ENCODE results near the gene EEPD1. TPM values are rescaled to one million over a fixed set of nuclear protein-coding genes. Genes with fewer than 3 reads are reported as not detected.
A peak's percentile ranks its signal among the peaks of the same experiment; 100 is the strongest.

EEPD1 gene
- total RNA-seq, 1 experiment from 2014 or later, result 48.0 TPM

DNA sequence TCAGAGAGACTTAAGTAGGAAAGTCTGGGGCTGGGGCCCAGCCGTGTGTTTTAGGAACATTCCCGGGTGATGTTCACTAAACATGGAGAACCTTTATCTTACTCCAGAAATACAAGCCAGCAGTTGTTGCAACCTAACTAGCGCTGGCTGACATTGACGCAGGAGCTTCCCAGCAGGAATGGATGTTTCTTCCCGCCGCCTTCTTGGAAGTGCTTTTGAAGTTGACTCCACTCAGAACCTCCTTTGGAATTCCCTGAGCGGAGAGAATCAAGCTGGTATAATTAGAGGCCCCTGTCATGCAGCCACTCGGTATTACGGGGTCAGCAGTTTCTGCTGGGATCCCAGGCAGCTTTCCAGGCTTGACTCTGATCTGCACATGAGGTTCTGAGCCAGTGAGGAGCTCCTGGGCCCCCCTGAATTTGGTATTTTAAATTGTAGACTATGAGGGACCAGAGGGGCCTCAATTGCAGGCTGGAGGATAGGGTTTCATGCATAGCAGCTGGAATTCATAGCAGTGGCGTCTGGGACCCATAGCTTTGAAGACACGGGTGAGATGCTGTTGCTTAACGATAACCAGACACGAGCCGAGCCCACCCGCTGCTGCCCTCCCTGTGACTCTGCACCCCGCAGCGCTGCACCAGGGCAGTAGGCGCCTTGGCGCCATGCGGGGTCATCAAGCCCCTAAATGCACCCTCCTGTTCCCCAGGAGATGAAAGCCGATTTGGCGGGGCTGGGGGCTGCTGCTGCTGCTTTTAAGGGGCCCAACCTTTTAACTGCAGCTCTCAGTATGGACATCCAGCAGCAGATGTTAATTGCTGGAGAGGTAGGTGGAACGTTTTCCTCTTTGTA is 61.8 kb downstream of the EEPD1 start:
- H3K9me3 ChIP-seq (ENCODE audit: control insufficient read depth, insufficient read depth, low read depth, low read length), result no peaks in the 10 kb centered on the region
- H3K36me3 ChIP-seq (ENCODE audit: control insufficient read depth, insufficient read depth, low read length), result no peaks in the 10 kb centered on the region
- TF ChIP-seq, protein P1, sequence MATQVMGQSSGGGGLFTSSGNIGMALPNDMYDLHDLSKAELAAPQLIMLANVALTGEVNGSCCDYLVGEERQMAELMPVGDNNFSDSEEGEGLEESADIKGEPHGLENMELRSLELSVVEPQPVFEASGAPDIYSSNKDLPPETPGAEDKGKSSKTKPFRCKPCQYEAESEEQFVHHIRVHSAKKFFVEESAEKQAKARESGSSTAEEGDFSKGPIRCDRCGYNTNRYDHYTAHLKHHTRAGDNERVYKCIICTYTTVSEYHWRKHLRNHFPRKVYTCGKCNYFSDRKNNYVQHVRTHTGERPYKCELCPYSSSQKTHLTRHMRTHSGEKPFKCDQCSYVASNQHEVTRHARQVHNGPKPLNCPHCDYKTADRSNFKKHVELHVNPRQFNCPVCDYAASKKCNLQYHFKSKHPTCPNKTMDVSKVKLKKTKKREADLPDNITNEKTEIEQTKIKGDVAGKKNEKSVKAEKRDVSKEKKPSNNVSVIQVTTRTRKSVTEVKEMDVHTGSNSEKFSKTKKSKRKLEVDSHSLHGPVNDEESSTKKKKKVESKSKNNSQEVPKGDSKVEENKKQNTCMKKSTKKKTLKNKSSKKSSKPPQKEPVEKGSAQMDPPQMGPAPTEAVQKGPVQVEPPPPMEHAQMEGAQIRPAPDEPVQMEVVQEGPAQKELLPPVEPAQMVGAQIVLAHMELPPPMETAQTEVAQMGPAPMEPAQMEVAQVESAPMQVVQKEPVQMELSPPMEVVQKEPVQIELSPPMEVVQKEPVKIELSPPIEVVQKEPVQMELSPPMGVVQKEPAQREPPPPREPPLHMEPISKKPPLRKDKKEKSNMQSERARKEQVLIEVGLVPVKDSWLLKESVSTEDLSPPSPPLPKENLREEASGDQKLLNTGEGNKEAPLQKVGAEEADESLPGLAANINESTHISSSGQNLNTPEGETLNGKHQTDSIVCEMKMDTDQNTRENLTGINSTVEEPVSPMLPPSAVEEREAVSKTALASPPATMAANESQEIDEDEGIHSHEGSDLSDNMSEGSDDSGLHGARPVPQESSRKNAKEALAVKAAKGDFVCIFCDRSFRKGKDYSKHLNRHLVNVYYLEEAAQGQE (IDR thresholded peaks at IDR 0.05; ENCODE audit: insufficient read depth in 1 of 2, low read depth in 2 of 2, low read length in 1 of 2), result no peak
- no peak for TF ChIP-seq POLR2AphosphoS5 (IDR thresholded peaks at IDR 0.05; ENCODE audit: low read depth, low read length)
- TF ChIP-seq TCF7L2 (IDR thresholded peaks at IDR 0.05; ENCODE audit: low read depth, low read length), result no peak
- TF ChIP-seq, protein P2, sequence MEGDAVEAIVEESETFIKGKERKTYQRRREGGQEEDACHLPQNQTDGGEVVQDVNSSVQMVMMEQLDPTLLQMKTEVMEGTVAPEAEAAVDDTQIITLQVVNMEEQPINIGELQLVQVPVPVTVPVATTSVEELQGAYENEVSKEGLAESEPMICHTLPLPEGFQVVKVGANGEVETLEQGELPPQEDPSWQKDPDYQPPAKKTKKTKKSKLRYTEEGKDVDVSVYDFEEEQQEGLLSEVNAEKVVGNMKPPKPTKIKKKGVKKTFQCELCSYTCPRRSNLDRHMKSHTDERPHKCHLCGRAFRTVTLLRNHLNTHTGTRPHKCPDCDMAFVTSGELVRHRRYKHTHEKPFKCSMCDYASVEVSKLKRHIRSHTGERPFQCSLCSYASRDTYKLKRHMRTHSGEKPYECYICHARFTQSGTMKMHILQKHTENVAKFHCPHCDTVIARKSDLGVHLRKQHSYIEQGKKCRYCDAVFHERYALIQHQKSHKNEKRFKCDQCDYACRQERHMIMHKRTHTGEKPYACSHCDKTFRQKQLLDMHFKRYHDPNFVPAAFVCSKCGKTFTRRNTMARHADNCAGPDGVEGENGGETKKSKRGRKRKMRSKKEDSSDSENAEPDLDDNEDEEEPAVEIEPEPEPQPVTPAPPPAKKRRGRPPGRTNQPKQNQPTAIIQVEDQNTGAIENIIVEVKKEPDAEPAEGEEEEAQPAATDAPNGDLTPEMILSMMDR (IDR thresholded peaks at IDR 0.05), result no peak
- no peak for TF ChIP-seq SIN3A (IDR thresholded peaks at IDR 0.05; ENCODE audit: borderline replicate concordance, insufficient read depth, low read depth, low read length)
- no peak overlapping the region for H3K27ac ChIP-seq (ENCODE audit: low read length)
- DNase-seq (ENCODE audit: low read depth, low spot score) (no peak), ATAC-seq (no peak)
- no peak overlapping the region for H3K4me3 ChIP-seq (ENCODE audit: low read depth in 2 of 2, low read length in 2 of 2)
- POLR2A ChIA-PET, result no interaction called here
- no TSS peak for BruUV-seq (replicated peaks)
- CTCF ChIA-PET, result no interaction called here
- in situ Hi-C loops (cut with HindIII; ENCODE audit: low pct_unique_long_range_greater_than_20kb, low sequenced_read_pairs), result no loop called here
- no peaks in the 10 kb centered on the region for H3K27me3 ChIP-seq (ENCODE audit: control insufficient read depth, insufficient read depth, low read length)
- H3K4me1 ChIP-seq (ENCODE audit: control insufficient read depth, insufficient read depth, low read length), result peaks cover 22% of the 10 kb centered on the region
- intact Hi-C loops (cut with micrococcal nuclease; ENCODE audit: unreplicated experiment), result no loop called here

DNA sequence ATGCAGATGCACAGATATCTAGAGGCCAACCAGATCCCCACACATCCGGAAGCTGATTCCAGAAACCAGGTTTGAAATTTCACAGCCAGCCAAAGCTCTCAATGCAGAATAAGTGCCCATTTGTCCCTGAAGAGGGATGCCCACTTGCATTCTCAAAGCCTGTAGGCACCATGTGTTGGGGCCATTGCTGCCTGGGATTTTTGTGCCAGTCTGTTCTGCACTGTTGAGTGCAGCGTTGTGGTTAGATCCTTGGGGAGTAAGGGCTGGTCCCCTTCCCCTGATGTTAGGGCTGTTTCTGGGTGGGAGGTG is 62.4 kb downstream of the EEPD1 start:
- Histone ChIP-seq H3K36me3 (ENCODE audit: control insufficient read depth, insufficient read depth, low read length) (no peaks in the 10 kb centered on the region), H3K27me3 (ENCODE audit: control insufficient read depth, insufficient read depth, low read length) (no peaks in the 10 kb centered on the region), H3K4me1 (ENCODE audit: control insufficient read depth, insufficient read depth, low read length) (peaks cover 19% of the 10 kb centered on the region), H3K27ac (ENCODE audit: low read length) (0 out of 2 replicates have a peak overlapping the region, but pooled peaks have one; percentile 4), H3K4me3 (ENCODE audit: low read depth in 2 of 2, low read length in 2 of 2) (no peak overlapping the region), H3K9me3 (ENCODE audit: control insufficient read depth, insufficient read depth, low read depth, low read length) (no peaks in the 10 kb centered on the region)
- intact Hi-C loops (cut with micrococcal nuclease; ENCODE audit: unreplicated experiment) (no loop called here), in situ Hi-C loops (cut with HindIII; ENCODE audit: low pct_unique_long_range_greater_than_20kb, low sequenced_read_pairs) (no loop called here)
- DNase-seq (ENCODE audit: low read depth, low spot score) (no peak), ATAC-seq (no peak)
- ChIA-PET CTCF (no interaction called here), POLR2A (no interaction called here)
- no TSS peak for BruUV-seq (replicated peaks)
- TF ChIP-seq, protein P2 (IDR thresholded peaks at IDR 0.05), result no peak
- TF ChIP-seq, protein P1 (IDR thresholded peaks at IDR 0.05; ENCODE audit: insufficient read depth in 1 of 2, low read depth in 2 of 2, low read length in 1 of 2), result no peak
- no peak for TF ChIP-seq POLR2AphosphoS5 (IDR thresholded peaks at IDR 0.05; ENCODE audit: low read depth, low read length)
- no peak for TF ChIP-seq TCF7L2 (IDR thresholded peaks at IDR 0.05; ENCODE audit: low read depth, low read length)
- TF ChIP-seq SIN3A (IDR thresholded peaks at IDR 0.05; ENCODE audit: borderline replicate concordance, insufficient read depth, low read depth, low read length), result no peak

Measured in Panc1 (cell line).